Ishikawa (cell line): ENCODE results near the gene LRRC51.

ENCODE experiments used
- CEBPB ChIP-seq: IDR thresholded peaks from 2 replicates; pipeline ENCODE4 v1.6.1; 2012
- CREB1 ChIP-seq: IDR thresholded peaks from 2 replicates; pipeline ENCODE4 v1.6.1; 2012; ENCODE audit warnings: low read depth
- EGR1 ChIP-seq: IDR thresholded peaks from 2 replicates; pipeline ENCODE4 v1.6.1; 2012
- EP300 ChIP-seq: IDR thresholded peaks from 2 replicates; pipeline ENCODE4 v1.6.1; 2012; ENCODE audit warnings: borderline replicate concordance
- FOXM1 ChIP-seq: IDR thresholded peaks from 2 replicates; pipeline ENCODE4 v1.6.1; 2012; ENCODE audit warnings: low read depth, borderline replicate concordance
- MAX ChIP-seq: IDR thresholded peaks from 2 replicates; pipeline ENCODE4 v1.6.1; 2012
- NFIC ChIP-seq: IDR thresholded peaks from 2 replicates; pipeline ENCODE4 v1.6.1; 2012
- RAD21 ChIP-seq: IDR thresholded peaks from 2 replicates; pipeline ENCODE4 v1.6.1; 2012; ENCODE audit warnings: low read depth
- REST ChIP-seq: IDR thresholded peaks from 2 replicates; pipeline ENCODE4 v1.6.1; 2012; ENCODE audit warnings: low read depth, mild to moderate bottlenecking
- TAF1 ChIP-seq: IDR thresholded peaks from 2 replicates; pipeline ENCODE4 v1.6.1; 2012; ENCODE audit warnings: low read depth, mild to moderate bottlenecking
- TCF12 ChIP-seq: IDR thresholded peaks from 2 replicates; pipeline ENCODE4 v1.6.1; 2012; ENCODE audit warnings: low read depth
- TEAD4 ChIP-seq: IDR thresholded peaks from 2 replicates; pipeline ENCODE4 v1.6.1; 2012
- USF1 ChIP-seq: IDR thresholded peaks from 2 replicates; pipeline ENCODE4 v1.6.1; 2012
- YY1 ChIP-seq: IDR thresholded peaks from 2 replicates; pipeline ENCODE4 v1.6.1; 2012; ENCODE audit warnings: low read depth
- ZBTB7A ChIP-seq: IDR thresholded peaks from 2 replicates; pipeline ENCODE4 v1.6.1; 2012; ENCODE audit warnings: low read depth

LRRC51 gene

GRCh38 chr11:72080326-72081183 is at the start of gene LRRC51, which contains the start of gene NUMA1:
Gene LRRC51, plus strand, starts transcription at chr11:72080850. Its CDS starts 8,234 bp downstream, at chr11:72089084.
Gene NUMA1, minus strand, starts transcription at chr11:72080542. Its CDS starts 44,599 bp downstream, at chr11:72035943.
- no peak for TF ChIP-seq EGR1
- TF ChIP-seq TAF1: peak; percentile 72; the same call in 1 of the 2 replicates
- peak; percentile 88 for TF ChIP-seq YY1
- no peak for TF ChIP-seq TEAD4
- TF ChIP-seq CEBPB: 0 out of 2 replicates have a peak, but pooled peaks have one; percentile 6
- TF ChIP-seq EP300: no peak
- peak; percentile 85; the same call in 1 of the 2 replicates for TF ChIP-seq ZBTB7A
- TF ChIP-seq RAD21: no peak; the same call in 1 of the 2 replicates
- 0 out of 2 replicates have a peak, but pooled peaks have one; percentile 3 for TF ChIP-seq NFIC
- peak; percentile 55; the same call in 1 of the 2 replicates for TF ChIP-seq TCF12
- TF ChIP-seq USF1: no peak
- peak; percentile 78; the same call in 1 of the 2 replicates for TF ChIP-seq FOXM1
- peak; percentile 96 for TF ChIP-seq CREB1
- no peak for TF ChIP-seq REST
- TF ChIP-seq MAX: peak; percentile 54

- TF ChIP-seq EGR1 (no peak), TEAD4 (no peak), FOXM1 (no peak), REST (no peak), USF1 (no peak), TCF12 (no peak), EP300 (no peak), CREB1 (no peak), ZBTB7A (no peak), TAF1 (no peak), NFIC (no peak), RAD21 (no peak), CEBPB (no peak), MAX (no peak), YY1 (no peak)
Measured at GRCh38 chr11:72036687-72037086, 44.0 kb upstream of the LRRC51 start.

- TF ChIP-seq USF1 (no peak), NFIC (peak; percentile 32; the same call in 1 of the 2 replicates)
Measured at GRCh38 chr11:72037554-72038311, 42.9 kb upstream of the LRRC51 start.

GRCh38 chr11:72038491-72038890 is 42.2 kb upstream of the LRRC51 start:
- TF ChIP-seq NFIC (peak; percentile 26; the same call in 1 of the 2 replicates), EP300 (no peak), FOXM1 (no peak), YY1 (no peak)
